ENCODE measurements around the gene TTLL1. TPM values are rescaled to one million over a fixed set of nuclear protein-coding genes. Genes with fewer than 3 reads are reported as not detected.

TTLL1 gene
- total and polyA plus RNA-seq, 9 of the 15 experiments (the other 6 are each of a cell fraction or from before 2014, with no cell fraction given): 0.06 to 0.85 (median 0.17) TPM

- no peak for TF ChIP-seq REST (IDR thresholded peaks at IDR 0.05; ENCODE audit: borderline replicate concordance)
- TF ChIP-seq REST (CRISPR knock-in tag; IDR thresholded peaks at IDR 0.05; ENCODE audit: low read depth): no peak
- TF ChIP-seq NCOA6 (IDR thresholded peaks at IDR 0.05): no peak
- no peak for TF ChIP-seq PHF20 (IDR thresholded peaks at IDR 0.05; ENCODE audit: partially characterized antibody)
- peak; percentile 70 for TF ChIP-seq NELFE (IDR thresholded peaks at IDR 0.05; ENCODE audit: insufficient read depth, insufficient read length)
- TF ChIP-seq MAX (CRISPR knock-in tag; IDR thresholded peaks at IDR 0.05): peak; percentile 17; the same call in 1 of the 2 replicates
- no peak for TF ChIP-seq ZZZ3 (IDR thresholded peaks at IDR 0.05)
- TF ChIP-seq MAZ (CRISPR knock-in tag; conservative IDR thresholded peaks at IDR 0.05 in 1 of 2, IDR thresholded peaks at IDR 0.05 in 1 of 2): no peak
- no peak for TF ChIP-seq TRIM24 (IDR thresholded peaks at IDR 0.05)
- no peak for TF ChIP-seq CBFA2T2 (conservative IDR thresholded peaks at IDR 0.05)
- no peak for TF ChIP-seq RERE (CRISPR knock-in tag; IDR thresholded peaks at IDR 0.05; ENCODE audit: borderline replicate concordance)
- TF ChIP-seq TCF3 (CRISPR knock-in tag; IDR thresholded peaks at IDR 0.05): 0 out of 2 replicates have a peak, but pooled peaks have one; percentile 6
- TF ChIP-seq GTF2E2 (tag; IDR thresholded peaks at IDR 0.05): 0 out of 2 replicates have a peak, but pooled peaks have one; percentile 62
- peak; percentile 48; the same call in 1 of the 2 replicates for TF ChIP-seq PML (IDR thresholded peaks at IDR 0.05; ENCODE audit: low read length)
Measured at GRCh38 chr22:43014869-43015676, 74.1 kb downstream of the TTLL1 start, which contains the start of gene PACSIN2 (continued).

Data from K562 (cell line).